ENCODE results near the gene MED12L.
"Not testable (repeated sequence)": the region's sequence is repeated elsewhere in the genome, so short reads cannot be mapped to it uniquely, and the experiment has no call there.

Gene MED12L

DNA sequence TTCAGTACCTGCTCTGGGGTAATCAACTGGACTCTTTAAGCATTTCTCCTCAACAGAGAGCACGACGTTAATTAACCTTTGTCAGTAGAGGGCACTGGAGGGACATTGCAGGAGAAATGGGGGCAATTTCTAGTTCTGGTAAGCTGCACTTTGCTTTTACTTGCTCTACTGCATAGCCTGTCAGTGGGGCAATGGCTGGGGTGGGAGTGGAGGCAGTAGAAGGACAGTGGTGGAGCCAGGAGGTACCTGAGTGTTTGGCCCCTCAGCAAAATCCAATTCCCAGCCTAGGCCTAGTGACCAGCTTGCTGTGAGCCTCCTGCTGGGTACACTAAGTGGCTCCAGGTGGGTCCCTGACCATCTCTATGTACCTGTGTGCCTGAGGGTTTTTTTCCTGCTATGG is 18.3 kb upstream of the MED12L start:
- TF ChIP-seq, protein P1, sequence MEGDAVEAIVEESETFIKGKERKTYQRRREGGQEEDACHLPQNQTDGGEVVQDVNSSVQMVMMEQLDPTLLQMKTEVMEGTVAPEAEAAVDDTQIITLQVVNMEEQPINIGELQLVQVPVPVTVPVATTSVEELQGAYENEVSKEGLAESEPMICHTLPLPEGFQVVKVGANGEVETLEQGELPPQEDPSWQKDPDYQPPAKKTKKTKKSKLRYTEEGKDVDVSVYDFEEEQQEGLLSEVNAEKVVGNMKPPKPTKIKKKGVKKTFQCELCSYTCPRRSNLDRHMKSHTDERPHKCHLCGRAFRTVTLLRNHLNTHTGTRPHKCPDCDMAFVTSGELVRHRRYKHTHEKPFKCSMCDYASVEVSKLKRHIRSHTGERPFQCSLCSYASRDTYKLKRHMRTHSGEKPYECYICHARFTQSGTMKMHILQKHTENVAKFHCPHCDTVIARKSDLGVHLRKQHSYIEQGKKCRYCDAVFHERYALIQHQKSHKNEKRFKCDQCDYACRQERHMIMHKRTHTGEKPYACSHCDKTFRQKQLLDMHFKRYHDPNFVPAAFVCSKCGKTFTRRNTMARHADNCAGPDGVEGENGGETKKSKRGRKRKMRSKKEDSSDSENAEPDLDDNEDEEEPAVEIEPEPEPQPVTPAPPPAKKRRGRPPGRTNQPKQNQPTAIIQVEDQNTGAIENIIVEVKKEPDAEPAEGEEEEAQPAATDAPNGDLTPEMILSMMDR (IDR thresholded peaks at IDR 0.05; ENCODE audit: poor library complexity, severe bottlenecking) = peak; percentile 29
- 0 out of 3 replicates have a peak, but pooled peaks have one; percentile 23 for ATAC-seq (ENCODE audit: low read depth)
- H3K4me1 ChIP-seq (ENCODE audit: insufficient read depth, poor library complexity, severe bottlenecking) = no peaks in the 10 kb centered on the region
- DNase-seq (ENCODE audit: low spot score) = no peak
- no peak overlapping the region for H3K4me3 ChIP-seq (ENCODE audit: severe bottlenecking)
- peaks cover 3% of the 10 kb centered on the region for H3K27me3 ChIP-seq (ENCODE audit: insufficient read depth, poor library complexity, severe bottlenecking)
- H3K27ac ChIP-seq (ENCODE audit: poor library complexity, severe bottlenecking) = no peak overlapping the region
- no peaks in the 10 kb centered on the region for H3K9me3 ChIP-seq (ENCODE audit: severe bottlenecking)
- no peaks in the 10 kb centered on the region for H3K36me3 ChIP-seq (ENCODE audit: low read depth)

DNA sequence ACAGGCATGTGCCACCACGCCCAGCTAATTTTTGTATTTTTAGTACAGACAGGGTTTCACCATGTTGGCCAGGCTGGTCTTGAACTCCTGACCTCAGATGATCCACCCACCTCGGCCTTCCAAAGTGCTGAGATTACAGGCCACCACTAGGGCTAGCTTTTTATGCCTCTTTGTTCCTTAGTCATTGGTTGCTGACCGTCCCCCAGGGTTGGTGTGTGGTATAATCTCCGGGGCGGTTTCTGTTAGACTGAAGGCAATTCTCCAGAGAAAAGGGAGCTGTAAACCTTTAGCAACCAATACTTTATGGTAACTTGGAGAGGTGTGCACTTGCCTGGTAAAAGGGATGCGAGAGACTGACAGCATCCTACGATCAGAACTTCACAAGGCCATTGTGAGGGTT is 12.6 kb upstream of the MED12L start:
- H3K4me3 ChIP-seq (ENCODE audit: severe bottlenecking); H3K27ac ChIP-seq (ENCODE audit: poor library complexity, severe bottlenecking); H3K27me3 ChIP-seq (ENCODE audit: insufficient read depth, poor library complexity, severe bottlenecking); DNase-seq (ENCODE audit: low spot score); H3K9me3 ChIP-seq (ENCODE audit: severe bottlenecking); ATAC-seq (ENCODE audit: low read depth); H3K4me1 ChIP-seq (ENCODE audit: insufficient read depth, poor library complexity, severe bottlenecking); H3K36me3 ChIP-seq (ENCODE audit: low read depth): not testable (repeated sequence)

DNA sequence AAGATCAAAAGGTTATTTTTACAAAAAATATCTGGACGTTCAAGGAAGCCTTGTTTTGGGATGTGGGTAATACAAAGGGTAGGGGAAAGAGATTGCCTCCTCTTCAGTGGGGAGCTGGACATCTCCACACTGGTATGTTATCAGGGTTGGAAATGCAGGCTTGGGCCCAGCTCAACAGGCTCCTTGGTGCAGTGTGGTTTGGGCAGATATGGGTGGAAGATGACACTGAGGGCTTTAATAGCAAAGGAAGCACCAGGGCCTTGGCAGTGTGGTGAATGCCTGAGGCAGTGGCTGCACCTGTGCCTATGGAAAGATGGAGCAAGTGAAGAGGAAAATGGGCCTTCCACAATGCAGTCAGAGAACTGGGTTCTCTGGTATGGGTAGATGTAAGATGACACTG is 11.2 kb upstream of the MED12L start:
- no peak overlapping the region for H3K27ac ChIP-seq (ENCODE audit: poor library complexity, severe bottlenecking)
- no peak overlapping the region for H3K4me3 ChIP-seq (ENCODE audit: severe bottlenecking)
- no peaks in the 10 kb centered on the region for H3K9me3 ChIP-seq (ENCODE audit: severe bottlenecking)
- no peaks in the 10 kb centered on the region for H3K36me3 ChIP-seq (ENCODE audit: low read depth)
- peaks cover 2% of the 10 kb centered on the region for H3K27me3 ChIP-seq (ENCODE audit: insufficient read depth, poor library complexity, severe bottlenecking)
- ATAC-seq (ENCODE audit: low read depth) (no peak), DNase-seq (ENCODE audit: low spot score) (no peak)
- no peaks in the 10 kb centered on the region for H3K4me1 ChIP-seq (ENCODE audit: insufficient read depth, poor library complexity, severe bottlenecking)
- TF ChIP-seq, protein P1 (IDR thresholded peaks at IDR 0.05; ENCODE audit: poor library complexity, severe bottlenecking) = no peak

DNA sequence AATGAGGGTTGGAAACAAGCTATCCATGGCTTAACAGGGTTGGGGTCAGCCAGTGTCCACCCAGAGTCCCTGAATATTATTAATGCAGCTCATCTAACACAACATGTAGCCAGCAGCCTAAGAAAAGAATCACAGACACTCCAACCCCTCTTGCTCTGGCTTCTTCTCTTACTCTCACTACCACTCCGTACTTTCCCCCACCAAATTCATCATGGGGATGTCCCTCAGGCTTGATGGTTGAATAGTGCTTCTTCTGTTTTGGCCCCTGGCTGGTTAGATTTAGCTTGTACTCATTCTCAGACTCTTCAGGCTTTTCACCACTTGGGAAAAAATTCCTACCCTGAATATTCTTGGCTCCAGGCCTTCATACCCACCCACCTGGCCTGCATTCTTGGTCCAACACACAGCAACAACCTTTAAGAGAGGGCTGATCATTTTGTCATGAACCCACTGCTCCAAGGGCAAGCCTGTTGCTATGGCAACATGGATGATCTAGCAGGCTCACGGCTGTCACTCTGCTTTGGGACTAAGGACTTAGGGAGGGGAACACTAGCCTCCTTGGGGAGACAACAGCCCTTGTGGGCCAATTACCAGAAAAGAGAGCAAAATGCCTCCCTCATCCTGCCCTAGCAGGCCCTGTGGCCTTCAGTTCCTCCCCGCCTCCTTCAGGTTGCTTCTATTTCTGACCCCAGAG is 9.4 kb upstream of the MED12L start:
- H3K27me3 ChIP-seq (ENCODE audit: insufficient read depth, poor library complexity, severe bottlenecking) = peaks cover 2% of the 10 kb centered on the region
- no peaks in the 10 kb centered on the region for H3K36me3 ChIP-seq (ENCODE audit: low read depth)
- TF ChIP-seq, protein P1 (IDR thresholded peaks at IDR 0.05; ENCODE audit: poor library complexity, severe bottlenecking) = no peak
- no peak overlapping the region for H3K27ac ChIP-seq (ENCODE audit: poor library complexity, severe bottlenecking)
- no peak for DNase-seq (ENCODE audit: low spot score)
- ATAC-seq (ENCODE audit: low read depth) = no peak
- no peaks in the 10 kb centered on the region for H3K4me1 ChIP-seq (ENCODE audit: insufficient read depth, poor library complexity, severe bottlenecking)
- H3K9me3 ChIP-seq (ENCODE audit: severe bottlenecking) = no peaks in the 10 kb centered on the region
- no peak overlapping the region for H3K4me3 ChIP-seq (ENCODE audit: severe bottlenecking)

DNA sequence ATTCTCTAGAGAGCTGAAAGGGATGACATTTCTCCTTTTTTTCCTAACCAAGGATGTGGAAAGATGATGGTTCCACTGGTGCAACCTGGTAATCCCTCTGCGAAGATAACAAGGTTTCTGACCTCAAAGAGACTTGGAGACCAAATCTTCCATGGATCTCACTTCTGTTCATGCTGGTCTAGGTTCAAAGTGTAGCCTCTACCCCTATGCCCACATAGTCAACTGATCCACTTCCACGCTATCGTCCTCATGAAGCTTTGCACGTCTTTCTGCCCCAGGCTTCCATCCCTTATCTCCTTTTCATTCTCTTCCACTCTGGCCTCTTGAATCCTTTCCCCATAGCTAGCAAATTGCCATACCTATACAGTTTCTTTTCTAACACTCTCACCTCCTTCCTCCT is 8.8 kb upstream of the MED12L start:
- TF ChIP-seq, protein P1 (IDR thresholded peaks at IDR 0.05; ENCODE audit: poor library complexity, severe bottlenecking) = no peak
- Histone ChIP-seq H3K27ac (ENCODE audit: poor library complexity, severe bottlenecking) (no peak overlapping the region), H3K27me3 (ENCODE audit: insufficient read depth, poor library complexity, severe bottlenecking) (peaks cover 2% of the 10 kb centered on the region), H3K36me3 (ENCODE audit: low read depth) (no peaks in the 10 kb centered on the region), H3K4me1 (ENCODE audit: insufficient read depth, poor library complexity, severe bottlenecking) (no peaks in the 10 kb centered on the region), H3K9me3 (ENCODE audit: severe bottlenecking) (no peaks in the 10 kb centered on the region), H3K4me3 (ENCODE audit: severe bottlenecking) (no peak overlapping the region)
- no peak for ATAC-seq (ENCODE audit: low read depth)
- no peak for DNase-seq (ENCODE audit: low spot score)

DNA sequence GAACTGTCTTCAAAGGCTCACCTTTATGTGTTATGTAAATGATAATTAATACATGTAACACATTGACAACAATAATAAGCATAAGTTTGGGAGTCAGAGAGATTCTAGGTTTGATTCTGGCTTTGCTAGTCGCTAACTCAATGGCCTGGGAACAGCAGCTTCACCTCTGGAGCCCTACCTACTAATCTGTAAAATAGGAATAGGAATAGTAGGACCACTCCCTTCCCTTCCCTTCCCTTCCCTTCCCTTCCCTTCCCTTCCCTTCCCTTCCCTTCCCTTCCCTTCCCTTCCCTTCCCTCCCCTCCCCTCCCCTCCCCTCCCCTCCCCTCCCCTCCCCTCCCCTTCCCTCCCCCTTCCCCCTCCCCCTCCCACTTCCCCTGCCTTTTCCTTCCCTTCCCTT is 4.4 kb upstream of the MED12L start:
- H3K27me3 ChIP-seq (ENCODE audit: insufficient read depth, poor library complexity, severe bottlenecking); H3K4me1 ChIP-seq (ENCODE audit: insufficient read depth, poor library complexity, severe bottlenecking); H3K4me3 ChIP-seq (ENCODE audit: severe bottlenecking); H3K9me3 ChIP-seq (ENCODE audit: severe bottlenecking); H3K36me3 ChIP-seq (ENCODE audit: low read depth); H3K27ac ChIP-seq (ENCODE audit: poor library complexity, severe bottlenecking); DNase-seq (ENCODE audit: low spot score); ATAC-seq (ENCODE audit: low read depth): not testable (repeated sequence)
